Peyer's patch (tissue), 4 donors: ENCODE results near the gene COL27A1.

ENCODE experiments used
- CTCF ChIP-seq, 6 experiments: fragments of 450-650 bp in 4 of 6; fragments of 200-600 bp in 2 of 6; sonication (generic) in 1 of 6; IDR thresholded peaks; one replicate each; pipeline ENCODE4 v1.5.1; 2017 to 2019; ENCODE audit warnings: antibody characterized with exemption in 6 of 6, mild to moderate bottlenecking in 3 of 6, moderate library complexity in 1 of 6
- POLR2A ChIP-seq, 2 donors: fragments of 450-650 bp; IDR thresholded peaks; one replicate each; pipeline ENCODE4 v1.5.1; 2017; ENCODE audit warnings: antibody characterized with exemption in 2 of 2, mild to moderate bottlenecking in 2 of 2, moderate library complexity in 2 of 2

GRCh38 chr9:114321759-114322158 is 166.4 kb downstream of the COL27A1 start:
- TF ChIP-seq CTCF (IDR thresholded peaks at IDR 0.05) (no peak), POLR2A (IDR thresholded peaks at IDR 0.05) (no peak)
